ENCODE measurements around the gene KLHL25.

The KLHL25 gene

GRCh38 chr15:85800478-85801123, 5.9 kb upstream of the KLHL25 start:
- TF ChIP-seq CTCF (IDR thresholded peaks at IDR 0.05), result peak; percentile 42

- no peak for TF ChIP-seq CTCF (IDR thresholded peaks at IDR 0.05)
Measured at GRCh38 chr15:85795337-85796305, 896 bp upstream of the KLHL25 start.

- no peak for TF ChIP-seq CTCF (IDR thresholded peaks at IDR 0.05)
Measured at GRCh38 chr15:85793641-85794597, 806 bp downstream of the KLHL25 start.

- no peak for TF ChIP-seq CTCF (IDR thresholded peaks at IDR 0.05)
Measured at GRCh38 chr15:85792912-85793590, 1.7 kb downstream of the KLHL25 start.

- no peak for TF ChIP-seq CTCF (IDR thresholded peaks at IDR 0.05)
Measured at GRCh38 chr15:85792102-85792731, 2.5 kb downstream of the KLHL25 start.

GRCh38 chr15:85789496-85789875, 5.2 kb downstream of the KLHL25 start:
- TF ChIP-seq CTCF (IDR thresholded peaks at IDR 0.05), result no peak

Data from LNCAP (cell line).